Measurements from ENCODE around the gene PALLD. TPM values are rescaled to one million over a fixed set of nuclear protein-coding genes. Genes with fewer than 3 reads are reported as not detected.
A peak's percentile ranks its signal among the peaks of the same experiment; 100 is the strongest.

The PALLD gene
- total and polyA plus RNA-seq, 2 donors (not counting 3 experiments of a cell fraction or from before 2014, with no cell fraction given): 13.4 to 48.2 TPM

DNA sequence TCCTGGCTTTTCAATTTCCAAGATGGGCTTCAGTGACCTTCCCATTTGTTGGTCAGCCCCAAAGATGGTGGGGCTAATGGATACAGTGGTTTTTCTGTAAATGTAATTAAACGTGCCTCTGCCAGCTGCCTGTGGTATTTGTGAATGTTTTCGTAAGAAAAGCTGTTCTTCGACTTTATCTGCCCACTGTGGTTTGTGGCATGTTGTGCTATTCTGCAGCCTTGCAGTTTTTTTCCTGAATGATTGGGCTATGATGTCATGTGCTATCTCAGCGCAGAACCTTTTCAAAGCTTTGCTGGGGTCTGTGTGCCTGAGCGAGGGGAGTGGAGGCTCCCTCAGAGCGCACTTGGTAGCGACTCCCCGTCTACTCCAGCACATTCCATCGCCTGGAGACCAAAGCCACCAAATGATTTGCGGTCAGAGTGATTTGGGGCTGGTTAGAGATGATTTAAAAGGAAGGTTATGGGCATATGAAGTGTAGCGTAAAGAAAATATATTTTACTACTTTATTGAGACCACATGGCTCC, 137.5 kb downstream of the PALLD start:
- dilution Hi-C loops (cut with MboI; ENCODE audit: extremely low pct_ligation_motif_present, low sequenced_read_pairs): no loop called here
- ChIA-PET CTCF (interaction anchor here (0.7 to 1.8 kb wide), 9 partner anchors 13 to 288 kb away, joined by 3 to 11 read pairs (median 3); no protein-coding TSS in a partner anchor), POLR2A (no interaction called here)
- TF ChIP-seq JUN (IDR thresholded peaks at IDR 0.05; ENCODE audit: borderline replicate concordance, insufficient read depth, insufficient read length, low read depth): no peak
- TF ChIP-seq FOS (IDR thresholded peaks at IDR 0.05; ENCODE audit: borderline replicate concordance, insufficient read depth, low read length): peak; percentile 9
- peak; percentile 62 for TF ChIP-seq GATA2 (IDR thresholded peaks at IDR 0.05; ENCODE audit: insufficient read depth, insufficient read length, low read depth, low read length)
- peak; percentile 56 for DNase-seq (ENCODE audit: low read depth, low spot score)
- H3K9ac ChIP-seq (replicated peaks; ENCODE audit: extremely low read depth, insufficient read depth, low read length): no peak overlapping the region
- H2AFZ ChIP-seq (ENCODE audit: low read depth, low read length): peak overlapping the region; percentile 61
- no peaks in the 10 kb centered on the region for H3K36me3 ChIP-seq (ENCODE audit: control insufficient read depth in 2 of 2, extremely low read depth in 1 of 2, insufficient read depth in 2 of 2, low read length in 2 of 2)
- peaks cover 34% of the 10 kb centered on the region for H3K4me1 ChIP-seq (ENCODE audit: control insufficient read depth, extremely low read depth, insufficient read depth, low read length)
- no peaks in the 10 kb centered on the region for H4K20me1 ChIP-seq (replicated peaks; ENCODE audit: control insufficient read depth, extremely low read depth, insufficient read depth, low read length)
- no peaks in the 10 kb centered on the region for H3K79me2 ChIP-seq (ENCODE audit: control insufficient read depth, insufficient read depth, low read length)
- H3K27ac ChIP-seq (ENCODE audit: insufficient read depth, low read depth, low read length): no peak overlapping the region
- H3K9me1 ChIP-seq (replicated peaks; ENCODE audit: control insufficient read depth, extremely low read depth, insufficient read depth, low read length): no peaks in the 10 kb centered on the region
- H3K4me3 ChIP-seq (replicated peaks in 1 of 3; ENCODE audit: insufficient read depth in 1 of 3, low read depth in 1 of 3, low read length in 3 of 3): no peak overlapping the region
- intact Hi-C loops (cut with micrococcal nuclease): no loop called here
- FAIRE-seq: peak; percentile 73
- H3K9me3 ChIP-seq (replicated peaks; ENCODE audit: control insufficient read depth, insufficient read depth, low read length): no peaks in the 10 kb centered on the region
- BruUV-seq (replicated peaks): TSS peak; percentile 3
- H3K4me2 ChIP-seq (ENCODE audit: insufficient read depth, low read length): peak overlapping the region; percentile 45
- H3K27me3 ChIP-seq (ENCODE audit: control insufficient read depth in 2 of 2, insufficient read depth in 2 of 2, low read length in 2 of 2): no peaks in the 10 kb centered on the region

DNA sequence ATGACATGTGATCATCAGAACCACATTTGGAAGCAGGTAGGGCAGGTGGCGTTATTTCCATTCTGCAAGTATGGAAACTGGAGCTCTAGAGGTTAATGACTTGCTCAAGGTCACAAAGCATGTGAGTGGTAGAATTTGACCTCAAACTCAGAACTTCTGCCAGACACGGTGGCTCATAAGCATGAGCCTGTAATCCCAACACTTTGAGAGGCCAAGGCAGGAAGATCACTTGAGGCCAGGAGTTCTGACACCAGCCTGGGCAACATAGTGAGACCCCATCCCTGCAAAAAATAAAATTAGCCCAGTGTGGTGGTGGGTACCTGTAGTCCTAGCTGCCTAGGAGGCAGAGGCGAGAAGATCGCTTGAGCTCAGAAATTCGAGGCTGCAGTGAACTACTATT, 139.2 kb downstream of the PALLD start:
- dilution Hi-C loops (cut with MboI; ENCODE audit: extremely low pct_ligation_motif_present, low sequenced_read_pairs): no loop called here
- TF ChIP-seq, protein P1, sequence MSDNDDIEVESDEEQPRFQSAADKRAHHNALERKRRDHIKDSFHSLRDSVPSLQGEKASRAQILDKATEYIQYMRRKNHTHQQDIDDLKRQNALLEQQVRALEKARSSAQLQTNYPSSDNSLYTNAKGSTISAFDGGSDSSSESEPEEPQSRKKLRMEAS (IDR thresholded peaks at IDR 0.05; ENCODE audit: insufficient read depth, insufficient read length): no peak
- TF ChIP-seq FOS (IDR thresholded peaks at IDR 0.05; ENCODE audit: borderline replicate concordance, insufficient read depth, low read length): no peak
- TF ChIP-seq JUN (IDR thresholded peaks at IDR 0.05; ENCODE audit: borderline replicate concordance, insufficient read depth, insufficient read length, low read depth): no peak
- TF ChIP-seq POLR2A (IDR thresholded peaks at IDR 0.05; ENCODE audit: low read depth, low read length): no peak
- no peak for TF ChIP-seq GATA2 (IDR thresholded peaks at IDR 0.05; ENCODE audit: insufficient read depth, insufficient read length, low read depth, low read length)
- no peak for TF ChIP-seq MYC (IDR thresholded peaks at IDR 0.05; ENCODE audit: low read depth, low read length)
- TF ChIP-seq POLR2AphosphoS5 (IDR thresholded peaks at IDR 0.05; ENCODE audit: insufficient read depth, low read depth, low read length): no peak
- TF ChIP-seq EZH2 (IDR thresholded peaks at IDR 0.05; ENCODE audit: borderline replicate concordance, low read depth, low read length, severe bottlenecking): no peak
- TF ChIP-seq, protein P2, sequence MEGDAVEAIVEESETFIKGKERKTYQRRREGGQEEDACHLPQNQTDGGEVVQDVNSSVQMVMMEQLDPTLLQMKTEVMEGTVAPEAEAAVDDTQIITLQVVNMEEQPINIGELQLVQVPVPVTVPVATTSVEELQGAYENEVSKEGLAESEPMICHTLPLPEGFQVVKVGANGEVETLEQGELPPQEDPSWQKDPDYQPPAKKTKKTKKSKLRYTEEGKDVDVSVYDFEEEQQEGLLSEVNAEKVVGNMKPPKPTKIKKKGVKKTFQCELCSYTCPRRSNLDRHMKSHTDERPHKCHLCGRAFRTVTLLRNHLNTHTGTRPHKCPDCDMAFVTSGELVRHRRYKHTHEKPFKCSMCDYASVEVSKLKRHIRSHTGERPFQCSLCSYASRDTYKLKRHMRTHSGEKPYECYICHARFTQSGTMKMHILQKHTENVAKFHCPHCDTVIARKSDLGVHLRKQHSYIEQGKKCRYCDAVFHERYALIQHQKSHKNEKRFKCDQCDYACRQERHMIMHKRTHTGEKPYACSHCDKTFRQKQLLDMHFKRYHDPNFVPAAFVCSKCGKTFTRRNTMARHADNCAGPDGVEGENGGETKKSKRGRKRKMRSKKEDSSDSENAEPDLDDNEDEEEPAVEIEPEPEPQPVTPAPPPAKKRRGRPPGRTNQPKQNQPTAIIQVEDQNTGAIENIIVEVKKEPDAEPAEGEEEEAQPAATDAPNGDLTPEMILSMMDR (IDR thresholded peaks at IDR 0.05; ENCODE audit: extremely low read depth in 1 of 2, insufficient read depth in 1 of 2, low read depth in 1 of 2, low read length in 2 of 2): no peak
- peak overlapping the region; percentile 16 for H3K27ac ChIP-seq (ENCODE audit: insufficient read depth, low read depth, low read length)
- POLR2A ChIA-PET: no interaction called here
- H3K9ac ChIP-seq (replicated peaks; ENCODE audit: extremely low read depth, insufficient read depth, low read length): no peak overlapping the region
- no peaks in the 10 kb centered on the region for H3K9me3 ChIP-seq (replicated peaks; ENCODE audit: control insufficient read depth, insufficient read depth, low read length)
- CTCF ChIA-PET: interaction anchor here (1.4 to 2.3 kb wide), 7 partner anchors 15 to 122 kb away, joined by 3 to 9 read pairs (median 4); no protein-coding TSS in a partner anchor
- DNase-seq (ENCODE audit: low read depth, low spot score) (no peak), FAIRE-seq (peak; percentile 26)
- H3K4me3 ChIP-seq (replicated peaks in 1 of 3; ENCODE audit: insufficient read depth in 1 of 3, low read depth in 1 of 3, low read length in 3 of 3): no peak overlapping the region
- no peaks in the 10 kb centered on the region for H3K36me3 ChIP-seq (ENCODE audit: control insufficient read depth in 2 of 2, extremely low read depth in 1 of 2, insufficient read depth in 2 of 2, low read length in 2 of 2)
- BruUV-seq (replicated peaks): no TSS peak
- no peaks in the 10 kb centered on the region for H3K79me2 ChIP-seq (ENCODE audit: control insufficient read depth, insufficient read depth, low read length)
- H3K4me2 ChIP-seq (ENCODE audit: insufficient read depth, low read length): no peak overlapping the region
- intact Hi-C loops (cut with micrococcal nuclease): no loop called here
- peaks cover 23% of the 10 kb centered on the region for H3K4me1 ChIP-seq (ENCODE audit: control insufficient read depth, extremely low read depth, insufficient read depth, low read length)
- H2AFZ ChIP-seq (ENCODE audit: low read depth, low read length): no peak overlapping the region
- no peaks in the 10 kb centered on the region for H3K27me3 ChIP-seq (ENCODE audit: control insufficient read depth in 2 of 2, insufficient read depth in 2 of 2, low read length in 2 of 2)
- H4K20me1 ChIP-seq (replicated peaks; ENCODE audit: control insufficient read depth, extremely low read depth, insufficient read depth, low read length): no peaks in the 10 kb centered on the region
- H3K9me1 ChIP-seq (replicated peaks; ENCODE audit: control insufficient read depth, extremely low read depth, insufficient read depth, low read length): no peaks in the 10 kb centered on the region

Data from endothelial cell of umbilical vein (primary cell).